SK-N-SH (cell line): ENCODE data around the gene LRRC38. TPM values are rescaled to one million over a fixed set of nuclear protein-coding genes. Genes with fewer than 3 reads are reported as not detected.

ENCODE experiments used
- CTCF ChIA-PET: fragments of 300-600, 350-600 bp; formaldehyde crosslinking; extraction: SDS; loops from one replicate; lab custom pipeline; 2021; lab: Yijun Ruan, JAX
- POLR2A ChIA-PET: fragments of 350-600 bp; sonication (Branson Sonifier 250); formaldehyde crosslinking; extraction: SDS; loops from one replicate; lab custom pipeline; 2020; ENCODE audit warnings: antibody characterized with exemption, inconsistent platforms; lab: Yijun Ruan, JAX
- DNase-seq: peaks from one replicate; pipeline ENCODE4 v3.0.0; 2012
- H2AFZ ChIP-seq: fragments of 200-600 bp; sonication (generic); 2 replicates; pipeline ENCODE4 v1.8.1; 2016; ENCODE audit warnings: antibody characterized with exemption, mild to moderate bottlenecking, low read depth
- H3F3A ChIP-seq: fragments of 200-600 bp; sonication (generic); replicated peaks from 2 replicates; pipeline ENCODE3; 2016; ENCODE audit warnings: antibody characterized with exemption, mild to moderate bottlenecking; ENCODE audit not compliant: insufficient read depth
- H3K27ac ChIP-seq, 2 experiments: fragments of 200-500 bp in 1 of 2; fragments of 200-600 bp in 1 of 2; sonication (Bioruptor generic) in 1 of 2; sonication (generic), shearing (Covaris generic) in 1 of 2; 2 replicates each; pipeline versions ENCODE4 v1.5.1 to v1.6.1; 2014 to 2016; ENCODE audit warnings: low read depth in 2 of 2, inconsistent platforms in 1 of 2, low read length in 1 of 2, mild to moderate bottlenecking in 1 of 2, mixed read lengths in 1 of 2
- H3K27me3 ChIP-seq: fragments of 200-600 bp; sonication (generic), shearing (Covaris generic); 2 replicates; pipeline ENCODE4 v1.6.1; 2016; ENCODE audit warnings: mixed run types; ENCODE audit not compliant: insufficient read depth
- H3K36me3 ChIP-seq, 2 experiments: fragments of 200-500 bp in 1 of 2; fragments of 200-600 bp in 1 of 2; sonication (Bioruptor generic) in 1 of 2; sonication (generic) in 1 of 2; replicated peaks in 1 of 2; 2 replicates each; pipeline versions ENCODE3 to v1.5.1; 2014 to 2016; ENCODE audit warnings: low read length in 1 of 2, mild to moderate bottlenecking in 1 of 2; ENCODE audit not compliant: insufficient read depth in 2 of 2, control insufficient read depth in 1 of 2
- H3K4me1 ChIP-seq, 2 experiments: fragments of 200-500 bp in 1 of 2; fragments of 200-600 bp in 1 of 2; sonication (Bioruptor generic) in 1 of 2; sonication (generic), shearing (Covaris generic) in 1 of 2; 2 replicates each; pipeline versions ENCODE4 v1.5.1 to v1.6.1; 2014 to 2016; ENCODE audit warnings: low read depth in 1 of 2, low read length in 1 of 2, mixed run types in 1 of 2; ENCODE audit not compliant: insufficient read depth in 2 of 2, control insufficient read depth in 1 of 2
- H3K4me2 ChIP-seq: fragments of 200-600 bp; sonication (generic), shearing (Covaris generic); 2 replicates; pipeline ENCODE4 v1.6.1; 2017; ENCODE audit warnings: mixed run types
- H3K4me3 ChIP-seq, 2 experiments: fragments of 200-500 bp in 1 of 2; fragments of 200-600 bp in 1 of 2; sonication (Bioruptor generic) in 1 of 2; sonication (generic), shearing (Covaris generic) in 1 of 2; 2 replicates each; pipeline versions ENCODE4 v1.5.1 to v1.8.1; 2014 to 2016; ENCODE audit warnings: low read depth in 2 of 2, inconsistent platforms in 1 of 2, low read length in 1 of 2, mild to moderate bottlenecking in 1 of 2, mixed read lengths in 1 of 2, moderate library complexity in 1 of 2
- H3K79me2 ChIP-seq: fragments of 200-600 bp; sonication (generic); 2 replicates; pipeline ENCODE4 v1.8.1; 2017; ENCODE audit warnings: mild to moderate bottlenecking; ENCODE audit not compliant: insufficient read depth
- H3K9ac ChIP-seq: fragments of 200-600 bp; sonication (generic); 2 replicates; pipeline ENCODE4 v1.6.1; 2017; ENCODE audit warnings: mixed run types
- H3K9me2 ChIP-seq: fragments of 200-600 bp; sonication (generic); 2 replicates; pipeline ENCODE4 v1.6.1; 2017; ENCODE audit warnings: mixed run types
- H3K9me3 ChIP-seq: fragments of 200-600 bp; sonication (generic); 2 replicates; pipeline ENCODE4 v1.6.1; 2017; ENCODE audit warnings: mixed run types, mild to moderate bottlenecking, moderate library complexity
- H4K20me1 ChIP-seq: fragments of 200-600 bp; sonication (generic); 2 replicates; pipeline ENCODE4 v1.6.1; 2017; ENCODE audit warnings: mild to moderate bottlenecking, mixed run types; ENCODE audit not compliant: insufficient read depth
- FOSL2 ChIP-seq: IDR thresholded peaks from 2 replicates; pipeline ENCODE4 v1.4.0; 2012; ENCODE audit warnings: low read depth, mild to moderate bottlenecking, moderate library complexity, borderline replicate concordance
- FOXJ3 ChIP-seq: sonication (generic); formaldehyde crosslinking; IDR thresholded peaks from 2 replicates; pipeline ENCODE4 v1.5.1; 2020; ENCODE audit warnings: mild to moderate bottlenecking, missing genetic modification reagents
- FOXM1 ChIP-seq: IDR thresholded peaks from 2 replicates; pipeline ENCODE4 v1.4.0; 2012; ENCODE audit warnings: low read depth, mild to moderate bottlenecking
- JUND ChIP-seq: IDR thresholded peaks from 2 replicates; pipeline ENCODE4 v1.4.0; 2012
- MXI1 ChIP-seq: IDR thresholded peaks from 2 replicates; pipeline ENCODE4 v1.6.1; 2012; ENCODE audit warnings: mild to moderate bottlenecking, low read depth, low read length, improper control_type of control experiment
- NFIC ChIP-seq: IDR thresholded peaks from 2 replicates; pipeline ENCODE4 v1.4.0; 2012; ENCODE audit warnings: borderline replicate concordance
- PBX3 ChIP-seq: IDR thresholded peaks from 2 replicates; pipeline ENCODE4; 2012
- POLR2AphosphoS5 ChIP-seq: IDR thresholded peaks from 2 replicates; pipeline ENCODE4 v1.6.1; 2012; ENCODE audit warnings: low read depth, low read length
- RAD21 ChIP-seq: IDR thresholded peaks from 2 replicates; pipeline ENCODE4 v1.6.1; 2012; ENCODE audit warnings: mild to moderate bottlenecking, low read length
- RCOR1 ChIP-seq: fragments of 150-350 bp; IDR thresholded peaks from 2 replicates; pipeline ENCODE4 v1.6.1; 2017; ENCODE audit warnings: antibody characterized with exemption, low read length
- REST ChIP-seq: IDR thresholded peaks from 2 replicates; pipeline ENCODE4 v1.6.1; 2012; ENCODE audit warnings: mild to moderate bottlenecking, low read depth, low read length, moderate library complexity
- RFX5 ChIP-seq: IDR thresholded peaks from 2 replicates; pipeline ENCODE4 v1.6.1; 2012; ENCODE audit warnings: mild to moderate bottlenecking, improper control_type of control experiment, low read length
- SIN3A ChIP-seq: IDR thresholded peaks from 2 replicates; pipeline ENCODE4 v1.6.1; 2012; ENCODE audit warnings: low read depth, mild to moderate bottlenecking, low read length, moderate library complexity, borderline replicate concordance
- TCF12 ChIP-seq: IDR thresholded peaks from 2 replicates; pipeline ENCODE4 v1.4.0; 2012
- TEAD4 ChIP-seq: IDR thresholded peaks from 2 replicates; pipeline ENCODE4 v1.4.0; 2012; ENCODE audit warnings: mild to moderate bottlenecking, borderline replicate concordance; ENCODE audit not compliant: insufficient read depth
- YY1 ChIP-seq: IDR thresholded peaks from 2 replicates; pipeline ENCODE4 v1.4.0; 2012; ENCODE audit warnings: low read depth, mild to moderate bottlenecking
- ZBTB33 ChIP-seq: IDR thresholded peaks from 2 replicates; pipeline ENCODE4 v1.4.0; 2012; ENCODE audit warnings: low read depth, borderline replicate concordance
- WGBS: methylation state at CpG from one replicate; pipeline ENCODE4 v1.1.6; 2017; ENCODE audit warnings: low lambda C conversion rate; 5-methylcytosine and 5-hydroxymethylcytosine counted together
- polyA plus RNA-seq, 3 experiments: library from polyadenylated mRNA; depleted of rRNA; stranded (reverse); fragments of >200 nt; gene quantifications; 2 replicates each; pipeline ENCODE4 v1.2.3, GENCODE V29; 2012
- TF ChIP-seq, protein P1 (sequence below): fragments of 200-600 bp; sonication (generic); IDR thresholded peaks from 2 replicates; pipeline ENCODE4 v1.6.1; 2017; ENCODE audit warnings: antibody characterized with exemption, mild to moderate bottlenecking, moderate library complexity

The LRRC38 gene
- polyA plus RNA-seq, 1 of the 3 experiments (the other 2 are of a cell fraction), result 0.02 TPM

DNA sequence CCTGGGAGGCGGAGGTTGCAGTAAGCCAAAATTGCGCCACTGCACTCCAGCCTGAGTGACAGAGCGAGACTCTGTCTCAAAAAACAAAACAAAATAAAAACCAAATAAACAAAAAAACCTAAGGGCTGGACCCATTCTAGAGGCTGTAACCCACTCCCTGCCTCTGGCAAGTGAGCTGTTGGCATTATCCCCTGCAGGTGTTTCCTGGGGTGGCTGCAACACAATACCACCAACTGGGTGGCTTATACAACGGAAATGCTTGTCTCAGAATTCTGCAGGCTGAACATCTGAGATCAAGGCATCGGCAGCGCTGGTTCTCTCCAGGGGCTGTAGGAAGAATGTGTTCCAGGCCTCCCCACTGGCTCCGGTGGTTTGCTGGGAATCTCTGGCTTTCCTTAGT is 15.2 kb downstream of the LRRC38 start:
- Histone ChIP-seq H3K36me3 (no peaks in the 10 kb centered on the region), H3K79me2 (no peaks in the 10 kb centered on the region), H3K27me3 (peaks cover 13% of the 10 kb centered on the region; the same call in 1 of the 2 replicates), H3K9me2 (no peaks in the 10 kb centered on the region), H3K4me2 (no peak overlapping the region), H3K9me3 (no peaks in the 10 kb centered on the region), H4K20me1 (no peaks in the 10 kb centered on the region), H3K4me1 (no peaks in the 10 kb centered on the region), H3K4me3 (no peak overlapping the region), H3F3A (no peaks in the 10 kb centered on the region), H2AFZ (no peak overlapping the region), H3K9ac (no peak overlapping the region), H3K27ac (no peak overlapping the region)
- TF ChIP-seq FOXJ3 (CRISPR knock-in tag) (no peak), ZBTB33 (no peak), TEAD4 (no peak), FOSL2 (no peak), YY1 (no peak), PBX3 (no peak), REST (no peak), RAD21 (no peak)
- no peak for DNase-seq
- ChIA-PET CTCF (no interaction called here), POLR2A (no interaction called here)
- 4% methylated on average over 7 of the region's 7 CpGs for WGBS

- H3K79me2 ChIP-seq, result no peaks in the 10 kb centered on the region
- no peak overlapping the region for H3K4me2 ChIP-seq
- 7% methylated on average over 7 of the region's 7 CpGs for WGBS
- no peak overlapping the region for H2AFZ ChIP-seq
- no peaks in the 10 kb centered on the region for H3K36me3 ChIP-seq
- CTCF ChIA-PET, result no interaction called here
- no peak overlapping the region for H3K4me3 ChIP-seq
- POLR2A ChIA-PET, result no interaction called here
- H3K9me3 ChIP-seq, result no peaks in the 10 kb centered on the region
- H3K27ac ChIP-seq, result no peak overlapping the region
- no peaks in the 10 kb centered on the region for H3K4me1 ChIP-seq
- no peaks in the 10 kb centered on the region for H3F3A ChIP-seq
- no peak overlapping the region for H3K9ac ChIP-seq
- H4K20me1 ChIP-seq, result no peaks in the 10 kb centered on the region
- no peak for DNase-seq
- no peaks in the 10 kb centered on the region for H3K9me2 ChIP-seq
- peaks cover 25% of the 10 kb centered on the region; the same call in 1 of the 2 replicates for H3K27me3 ChIP-seq
- TF ChIP-seq FOXJ3 (CRISPR knock-in tag) (no peak), SIN3A (no peak), POLR2AphosphoS5 (no peak), ZBTB33 (no peak), MXI1 (no peak), NFIC (no peak), FOXM1 (no peak), FOSL2 (no peak), RCOR1 (no peak), RFX5 (no peak), JUND (no peak), TCF12 (no peak)
- TF ChIP-seq, protein P1, sequence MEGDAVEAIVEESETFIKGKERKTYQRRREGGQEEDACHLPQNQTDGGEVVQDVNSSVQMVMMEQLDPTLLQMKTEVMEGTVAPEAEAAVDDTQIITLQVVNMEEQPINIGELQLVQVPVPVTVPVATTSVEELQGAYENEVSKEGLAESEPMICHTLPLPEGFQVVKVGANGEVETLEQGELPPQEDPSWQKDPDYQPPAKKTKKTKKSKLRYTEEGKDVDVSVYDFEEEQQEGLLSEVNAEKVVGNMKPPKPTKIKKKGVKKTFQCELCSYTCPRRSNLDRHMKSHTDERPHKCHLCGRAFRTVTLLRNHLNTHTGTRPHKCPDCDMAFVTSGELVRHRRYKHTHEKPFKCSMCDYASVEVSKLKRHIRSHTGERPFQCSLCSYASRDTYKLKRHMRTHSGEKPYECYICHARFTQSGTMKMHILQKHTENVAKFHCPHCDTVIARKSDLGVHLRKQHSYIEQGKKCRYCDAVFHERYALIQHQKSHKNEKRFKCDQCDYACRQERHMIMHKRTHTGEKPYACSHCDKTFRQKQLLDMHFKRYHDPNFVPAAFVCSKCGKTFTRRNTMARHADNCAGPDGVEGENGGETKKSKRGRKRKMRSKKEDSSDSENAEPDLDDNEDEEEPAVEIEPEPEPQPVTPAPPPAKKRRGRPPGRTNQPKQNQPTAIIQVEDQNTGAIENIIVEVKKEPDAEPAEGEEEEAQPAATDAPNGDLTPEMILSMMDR, result no peak
Observed at GRCh38 chr1:13495186-13495585, 18.6 kb downstream of the LRRC38 start.
